GM19351 (cell line): Measurements from ENCODE around the gene NEUROG2.
A peak's percentile ranks its signal among the peaks of the same experiment; 100 is the strongest.
"Not testable (repeated sequence)": the region's sequence is repeated elsewhere in the genome, so short reads cannot be mapped to it uniquely, and the experiment has no call there.

Source experiments
- ATAC-seq: cut with Tn5 transposase; IDR thresholded peaks from one replicate; pipeline ENCODE4 v1.9.1; 2021; ENCODE audit warnings: mild to moderate bottlenecking, moderate library complexity; ENCODE audit not compliant: unreplicated experiment

The NEUROG2 gene

DNA sequence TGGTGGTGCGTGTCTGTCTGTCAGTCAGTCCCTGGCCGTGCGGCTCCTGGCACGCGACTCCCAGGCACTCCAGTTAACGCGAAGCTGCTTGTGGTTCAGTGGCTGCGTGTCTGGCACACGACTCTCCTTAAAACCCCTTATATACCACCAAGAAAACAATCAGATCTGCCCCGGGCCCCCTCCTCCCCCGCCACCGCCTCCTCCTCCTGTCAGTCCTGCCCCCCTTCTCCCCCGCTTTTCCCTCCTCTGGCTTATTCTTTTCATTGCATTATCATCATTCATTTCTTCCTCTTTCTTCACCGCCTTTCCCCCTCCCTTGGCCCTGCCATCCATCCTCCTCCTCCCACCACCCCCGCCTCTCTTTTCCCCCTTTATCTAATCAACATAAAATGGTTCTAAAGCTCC, at the start of gene NEUROG2:
Gene NEUROG2, minus strand, starts transcription at position 115 of the 405 bp plus-strand sequence. CDS start 705 bp downstream, outside the sequence.
- no peak for ATAC-seq

DNA sequence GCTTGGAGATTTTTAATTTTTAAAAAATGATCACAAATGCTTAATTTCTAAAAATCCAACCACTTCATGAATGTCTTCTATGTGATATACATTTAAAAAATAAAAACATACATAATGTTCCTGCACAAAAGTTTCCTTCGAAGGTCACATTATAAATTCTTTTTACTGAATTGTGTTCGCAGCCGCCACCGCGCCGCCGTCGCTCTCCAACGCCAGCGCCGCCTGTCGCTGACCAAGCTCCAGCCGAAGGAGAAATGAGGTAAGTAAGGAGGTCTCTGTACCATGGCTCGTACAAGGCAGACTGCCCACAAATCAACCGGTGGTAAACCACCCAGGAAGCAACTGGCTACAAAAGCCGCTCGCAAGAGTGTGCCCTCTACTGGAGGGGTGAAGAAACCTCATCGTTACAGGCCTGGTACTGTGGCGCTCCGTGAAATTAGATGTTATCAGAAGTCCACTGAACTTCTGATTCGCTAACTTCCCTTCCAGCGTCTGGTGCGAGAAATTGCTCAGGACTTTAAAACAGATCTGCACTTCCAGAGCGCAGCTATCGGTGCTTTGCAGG, 48.8 kb upstream of the NEUROG2 start:
- no peak for ATAC-seq

DNA sequence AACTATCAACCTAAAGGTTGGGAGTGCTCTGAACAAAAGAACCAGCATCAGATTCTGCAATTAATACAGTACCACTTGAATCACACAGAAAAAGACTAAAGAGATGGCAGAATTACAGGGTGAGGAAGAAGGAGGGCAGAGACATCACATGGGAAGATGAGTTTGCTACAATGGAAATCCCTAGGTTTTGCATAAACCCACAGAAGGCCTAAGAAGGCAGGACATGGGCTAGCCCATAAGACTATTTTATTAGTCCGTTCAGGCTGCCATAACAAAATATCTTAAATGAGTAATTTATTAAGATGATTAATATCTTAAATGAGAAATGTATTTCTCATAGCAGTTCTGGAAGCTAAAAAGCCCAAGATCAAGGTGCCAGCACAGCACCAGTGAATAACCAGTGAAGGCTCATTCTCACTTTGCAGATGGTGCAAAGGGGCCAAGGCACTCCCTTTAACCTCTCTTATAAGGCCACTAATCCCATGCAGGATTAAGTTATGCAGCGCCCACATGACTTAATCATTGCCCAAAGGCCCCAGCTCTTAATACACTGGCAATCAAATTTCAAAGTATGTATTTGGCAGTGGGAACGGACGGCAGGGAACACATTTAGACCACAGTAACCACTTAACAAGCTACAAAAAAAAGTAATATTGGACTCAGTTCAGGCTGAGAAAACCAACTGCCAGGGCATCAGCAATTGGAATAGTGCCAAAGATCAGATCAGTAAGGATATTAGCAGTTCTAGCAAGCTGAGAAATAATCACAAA, 47.6 kb upstream of the NEUROG2 start:
- ATAC-seq: no peak

DNA sequence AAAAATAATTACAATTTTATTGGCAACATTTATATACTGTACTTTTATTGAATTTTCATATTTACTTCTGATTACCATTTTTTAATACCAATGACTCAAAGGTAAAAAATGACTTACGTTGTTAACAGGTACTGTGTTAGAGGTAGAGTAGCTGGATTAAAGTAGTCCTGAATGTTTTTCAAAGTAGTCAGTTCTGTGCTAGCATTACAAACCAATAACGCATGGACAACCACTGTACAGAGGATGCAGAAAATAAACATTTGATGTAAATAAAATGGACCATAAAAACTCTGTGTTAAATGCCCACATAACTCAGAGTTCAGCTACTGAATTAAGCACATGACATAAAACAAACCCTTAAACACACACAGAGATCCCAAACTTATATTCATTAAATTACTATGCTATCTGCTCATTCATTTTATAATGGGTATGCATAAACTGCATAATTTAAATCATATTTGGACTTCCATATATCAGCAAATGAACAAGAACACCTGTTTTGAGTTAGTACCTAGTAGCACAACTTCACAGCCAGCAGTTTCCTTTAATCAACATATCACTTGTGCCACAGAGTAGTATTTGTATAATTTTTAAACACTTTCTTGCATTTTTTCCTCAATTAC, 46.4 kb upstream of the NEUROG2 start:
- ATAC-seq: no peak

DNA sequence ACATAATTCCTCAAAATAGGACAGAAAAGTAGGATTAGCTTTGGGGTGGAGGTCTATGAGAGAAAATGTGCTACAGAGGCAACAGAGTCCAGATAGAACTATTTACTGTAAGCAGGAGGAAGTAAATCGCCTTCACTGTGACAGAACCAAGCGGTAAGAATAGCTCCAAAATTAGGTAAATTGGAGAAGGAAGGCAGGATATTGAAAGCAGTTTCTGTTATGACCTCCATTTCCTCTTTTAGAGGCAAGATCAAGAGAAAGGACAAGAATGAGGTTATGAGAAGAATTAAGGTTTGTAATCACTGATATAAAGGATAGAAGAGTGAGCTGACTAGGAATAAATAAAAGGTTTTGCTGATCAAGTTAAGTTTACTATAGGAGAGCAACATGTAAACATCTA, 44.1 kb upstream of the NEUROG2 start:
- peak; percentile 73 for ATAC-seq

DNA sequence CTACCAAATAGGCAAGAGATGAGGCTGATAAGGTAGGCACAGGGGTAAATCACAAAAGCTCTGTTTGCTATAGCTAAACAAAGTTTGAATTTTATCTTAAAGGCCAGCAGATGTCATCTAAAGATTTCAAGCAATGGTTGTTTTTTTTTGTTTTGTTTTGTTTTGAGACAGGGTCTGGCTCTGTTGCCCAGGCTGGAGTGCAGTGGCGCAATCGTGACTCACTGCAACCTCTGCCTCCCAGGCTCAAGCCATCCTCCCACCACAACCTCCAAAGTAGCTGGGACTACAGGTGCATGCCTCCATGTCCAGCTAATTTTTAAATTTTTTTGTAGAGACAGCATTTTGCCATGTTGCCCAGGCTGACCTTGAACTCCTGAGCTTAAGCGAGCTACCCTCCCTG, 43.1 kb upstream of the NEUROG2 start:
- no peak for ATAC-seq

DNA sequence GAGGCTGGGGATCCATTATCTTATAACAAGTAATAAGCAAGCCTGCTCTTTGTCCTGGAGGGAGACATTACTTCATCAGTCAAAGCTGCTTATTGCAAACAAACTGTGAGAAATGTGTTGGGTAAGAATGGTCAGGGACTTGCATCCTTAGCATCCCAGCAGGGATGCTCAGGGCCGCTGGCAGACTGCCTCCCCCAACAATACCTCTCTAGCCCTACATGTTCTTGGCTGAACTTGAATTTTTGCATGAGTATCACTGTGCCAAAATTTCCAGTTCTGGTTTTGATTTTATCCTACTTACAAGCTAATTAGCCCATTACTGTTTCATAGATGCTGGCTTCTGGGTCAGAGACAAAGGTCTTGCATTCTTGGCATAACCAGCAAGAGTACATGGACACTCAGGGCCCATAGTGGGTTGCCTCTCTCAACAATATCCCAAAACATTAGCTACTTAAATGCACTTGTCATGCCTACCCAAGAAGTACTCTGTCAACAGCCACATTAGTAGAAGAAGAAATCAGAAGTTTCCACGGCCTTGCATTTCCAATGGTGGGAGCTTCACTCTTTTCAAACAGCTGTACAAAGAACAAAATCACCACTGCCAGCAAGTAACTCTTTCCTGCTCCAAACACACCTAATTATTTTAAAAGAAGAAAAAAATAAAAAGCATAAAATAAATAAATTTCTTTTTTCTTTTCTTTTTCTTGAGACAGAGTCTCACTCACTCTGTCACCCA, 41.9 kb upstream of the NEUROG2 start:
- no peak for ATAC-seq

DNA sequence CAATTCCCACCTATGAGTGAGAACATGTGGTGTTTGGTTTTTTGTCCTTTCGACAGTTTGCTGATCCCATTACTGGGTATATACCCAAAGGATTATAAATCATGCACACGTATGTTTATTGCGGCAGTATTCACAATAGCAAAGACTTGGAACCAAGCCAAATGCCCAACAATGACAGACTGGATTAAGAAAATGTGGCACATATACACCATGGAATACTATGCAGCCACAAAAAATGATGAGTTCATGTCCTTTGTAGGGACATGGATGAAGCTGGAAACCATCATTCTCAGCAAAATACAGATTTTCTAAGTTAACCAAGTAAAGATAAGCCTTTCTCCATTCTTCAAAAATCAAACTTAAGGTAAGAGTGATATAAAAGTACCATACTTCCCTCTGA, 38.3 kb upstream of the NEUROG2 start:
- not testable (repeated sequence) for ATAC-seq

DNA sequence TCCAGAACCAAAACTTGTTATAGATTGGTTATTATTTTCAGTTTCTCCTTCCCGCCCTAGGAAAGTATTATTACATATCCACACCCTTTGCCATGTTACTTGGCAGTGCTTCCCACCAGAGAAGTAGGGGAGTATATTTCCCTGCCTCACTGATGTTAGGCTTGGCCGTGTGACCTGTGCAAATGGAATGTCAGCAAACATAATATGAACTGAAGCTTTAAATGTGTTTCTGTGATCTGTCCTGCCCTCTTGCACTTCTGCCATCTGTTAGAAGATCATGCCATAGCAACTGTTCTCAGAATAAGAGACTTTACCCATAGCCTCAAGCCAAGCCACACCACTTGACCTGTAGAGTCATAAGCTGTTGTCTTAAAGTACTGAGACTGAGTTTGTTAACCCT, 36.7 kb upstream of the NEUROG2 start:
- ATAC-seq: no peak

DNA sequence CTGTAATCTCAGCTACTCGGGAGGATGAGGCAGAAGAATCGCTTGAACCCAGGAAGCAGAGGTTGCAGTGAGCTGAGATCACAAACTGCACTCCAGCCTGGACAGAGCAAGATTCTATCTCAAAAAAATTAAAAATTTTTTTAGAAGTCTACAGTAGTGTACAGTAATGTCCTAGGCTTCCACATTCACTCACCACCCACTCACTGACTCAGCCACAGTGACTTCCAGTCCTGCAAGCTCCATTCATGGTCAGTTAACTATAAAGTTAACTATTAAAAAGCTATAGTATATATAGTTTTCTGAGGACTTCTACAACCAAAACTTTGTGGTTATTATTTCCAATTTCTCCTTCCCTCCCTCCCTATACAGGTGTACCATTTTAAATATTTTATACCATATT, 34.7 kb upstream of the NEUROG2 start:
- ATAC-seq: no peak

DNA sequence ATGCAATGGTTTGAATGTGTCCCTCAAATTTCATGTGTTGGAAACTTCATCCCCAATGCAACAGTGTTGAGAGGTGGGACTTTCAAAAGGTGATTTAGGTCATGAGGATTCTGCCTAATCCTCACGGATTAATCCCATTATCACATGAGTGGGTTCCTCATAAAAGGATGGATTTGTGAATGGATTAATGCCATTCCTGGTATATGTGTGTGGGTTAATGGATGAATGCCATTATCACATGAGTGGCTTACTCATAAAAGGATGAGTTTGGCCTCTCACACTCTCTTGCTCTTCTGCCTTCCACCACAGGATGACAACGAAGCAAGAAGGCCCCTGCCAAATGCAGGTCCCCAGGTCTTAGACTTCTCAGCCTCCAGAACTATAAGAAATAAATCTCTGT, 30.5 kb upstream of the NEUROG2 start:
- ATAC-seq: no peak

DNA sequence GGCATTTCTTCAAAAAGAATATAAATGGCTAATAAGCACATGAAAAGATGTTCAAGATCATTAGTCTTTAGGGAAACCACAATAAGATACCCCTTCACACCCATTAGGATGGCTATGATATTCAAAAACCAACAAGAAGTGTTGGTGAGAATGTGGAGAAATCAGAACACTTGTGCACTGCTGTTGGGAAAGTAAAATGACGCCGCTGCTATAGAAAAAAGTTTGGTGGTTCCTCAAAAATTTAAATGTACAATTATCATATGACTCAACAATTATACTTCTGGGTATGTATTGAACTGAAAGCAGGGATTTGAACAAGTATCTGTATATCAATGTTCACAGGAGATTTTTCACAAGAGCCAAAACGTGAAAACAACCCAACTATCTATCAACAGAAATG, 29.4 kb upstream of the NEUROG2 start:
- ATAC-seq: no peak

DNA sequence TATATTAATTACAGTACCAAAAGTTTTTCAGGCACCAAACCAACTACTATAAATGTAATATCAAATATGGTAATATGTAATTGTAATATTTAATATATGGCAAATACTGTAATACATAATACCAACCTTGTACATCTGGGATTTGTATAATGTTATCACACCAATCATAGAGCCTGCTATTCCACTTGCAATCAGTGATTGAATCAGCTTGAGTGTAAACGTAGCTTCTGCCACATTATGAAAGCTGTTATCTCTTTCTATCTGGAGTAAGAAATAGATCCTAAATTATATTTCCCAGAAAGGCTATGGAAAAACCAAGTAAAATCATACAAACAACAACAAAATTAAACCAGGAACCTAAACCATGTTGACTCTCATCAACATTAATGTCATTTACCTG, 24.7 kb upstream of the NEUROG2 start:
- ATAC-seq: no peak

DNA sequence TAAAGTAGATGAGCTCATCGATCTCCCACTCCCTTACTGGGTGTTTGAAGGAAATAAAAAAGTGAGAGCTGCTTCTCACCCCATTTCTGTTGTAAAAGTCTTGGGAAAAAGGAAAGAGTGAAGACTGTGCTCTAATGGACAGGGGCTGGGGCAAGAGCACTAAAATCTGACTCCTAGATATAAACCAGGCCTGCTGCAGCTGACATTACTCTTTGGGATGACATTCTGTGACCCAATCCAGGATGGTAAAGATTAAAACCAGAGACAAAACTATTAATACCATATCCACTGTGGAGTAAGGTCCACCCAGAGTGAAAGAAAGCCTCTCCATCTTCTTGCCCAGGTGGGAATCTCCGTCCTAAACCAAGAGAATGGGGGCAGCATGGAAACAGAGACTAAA, 20.1 kb upstream of the NEUROG2 start:
- ATAC-seq: no peak

DNA sequence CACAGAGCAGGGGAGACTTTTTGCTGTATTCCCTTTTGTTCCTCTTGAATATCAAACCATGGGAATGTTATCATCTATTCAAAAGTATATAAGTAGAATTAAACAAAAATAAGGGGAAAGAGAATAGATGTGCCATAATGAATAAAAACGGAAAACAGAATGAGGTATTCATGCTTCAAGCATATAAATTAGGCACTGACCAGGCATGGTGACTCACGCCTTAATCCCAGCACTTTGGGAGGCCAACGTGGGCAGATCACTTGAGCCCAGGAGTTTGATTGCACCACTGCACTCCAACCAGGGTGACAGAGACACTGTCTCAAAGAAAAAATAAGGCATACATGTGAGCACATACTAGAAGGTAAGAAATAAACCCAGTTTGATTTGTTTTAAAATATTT, 16.3 kb upstream of the NEUROG2 start:
- no peak for ATAC-seq

DNA sequence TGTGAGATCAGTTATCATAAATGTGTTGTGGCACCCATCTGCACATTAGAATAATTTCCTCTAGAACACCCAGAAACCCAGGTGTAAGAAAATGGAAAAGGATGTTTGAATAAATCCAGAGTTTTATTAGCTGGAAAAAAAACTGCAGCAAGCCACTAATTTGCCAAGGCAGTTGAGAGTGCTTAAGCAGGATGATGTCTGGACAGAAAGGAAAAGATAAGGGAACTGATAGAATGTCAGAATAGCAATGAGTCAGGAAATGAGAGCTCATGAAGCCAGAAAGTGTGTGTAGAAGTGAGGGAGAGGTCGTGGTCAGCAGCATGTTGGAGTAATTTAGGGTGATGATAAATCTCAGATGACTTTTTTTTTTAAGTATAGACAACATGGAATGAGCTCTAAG, 15.2 kb upstream of the NEUROG2 start:
- no peak for ATAC-seq

DNA sequence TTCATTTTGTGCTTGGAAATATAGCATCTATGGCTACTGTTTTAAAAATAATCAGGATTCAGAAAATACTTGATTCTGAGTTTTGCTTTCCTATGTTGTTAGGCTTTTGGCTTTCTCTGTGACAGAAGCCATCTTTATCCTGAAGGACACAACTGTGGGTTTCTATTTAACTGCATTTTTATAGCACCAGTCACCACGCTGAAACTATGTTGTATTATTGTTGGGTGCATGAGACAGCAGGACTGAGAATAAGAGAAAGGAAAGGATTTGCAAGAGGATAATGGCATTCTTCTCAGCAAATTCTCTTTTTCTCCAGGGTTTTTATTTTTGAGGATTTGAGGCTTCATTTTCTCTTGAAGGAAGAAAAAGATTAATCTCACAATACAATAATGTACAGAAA, 10.1 kb upstream of the NEUROG2 start:
- ATAC-seq: no peak

DNA sequence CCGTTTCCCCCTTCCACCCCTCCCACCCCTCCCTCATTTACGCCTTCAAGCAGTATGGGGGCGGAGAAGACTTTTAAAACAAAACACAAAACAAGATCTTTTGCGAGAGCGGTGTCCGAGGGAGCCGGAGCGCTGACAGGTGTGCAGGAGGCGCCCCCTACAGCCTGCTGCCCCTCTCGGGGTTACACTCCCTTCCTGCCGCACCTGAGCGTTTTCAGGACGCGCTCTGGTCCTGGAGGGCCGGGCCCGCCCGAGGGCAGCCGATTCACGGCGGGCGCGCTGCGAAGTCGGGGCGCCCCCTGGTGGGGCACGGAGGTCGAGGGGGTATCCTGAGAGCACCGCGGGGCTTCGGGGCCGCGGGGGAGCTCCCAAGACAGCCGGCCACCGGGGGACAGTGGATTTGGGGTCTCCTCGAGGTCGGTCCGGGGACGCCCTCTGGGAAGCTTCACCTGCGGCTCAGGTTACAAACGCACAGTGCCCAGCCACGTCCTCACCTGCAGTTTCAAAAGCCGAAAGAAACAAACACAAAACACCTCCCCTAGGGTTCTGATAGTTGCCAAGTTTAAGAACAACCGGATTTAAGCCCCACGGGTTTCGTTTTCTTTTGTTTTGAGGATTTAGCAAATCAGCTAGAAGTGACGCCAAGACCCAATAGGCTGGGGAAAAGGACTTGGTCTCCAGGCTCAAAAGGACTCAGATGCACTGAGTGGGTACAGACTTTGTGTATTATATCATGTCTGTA, 8.0 kb upstream of the NEUROG2 start:
- ATAC-seq: peak; percentile 85

DNA sequence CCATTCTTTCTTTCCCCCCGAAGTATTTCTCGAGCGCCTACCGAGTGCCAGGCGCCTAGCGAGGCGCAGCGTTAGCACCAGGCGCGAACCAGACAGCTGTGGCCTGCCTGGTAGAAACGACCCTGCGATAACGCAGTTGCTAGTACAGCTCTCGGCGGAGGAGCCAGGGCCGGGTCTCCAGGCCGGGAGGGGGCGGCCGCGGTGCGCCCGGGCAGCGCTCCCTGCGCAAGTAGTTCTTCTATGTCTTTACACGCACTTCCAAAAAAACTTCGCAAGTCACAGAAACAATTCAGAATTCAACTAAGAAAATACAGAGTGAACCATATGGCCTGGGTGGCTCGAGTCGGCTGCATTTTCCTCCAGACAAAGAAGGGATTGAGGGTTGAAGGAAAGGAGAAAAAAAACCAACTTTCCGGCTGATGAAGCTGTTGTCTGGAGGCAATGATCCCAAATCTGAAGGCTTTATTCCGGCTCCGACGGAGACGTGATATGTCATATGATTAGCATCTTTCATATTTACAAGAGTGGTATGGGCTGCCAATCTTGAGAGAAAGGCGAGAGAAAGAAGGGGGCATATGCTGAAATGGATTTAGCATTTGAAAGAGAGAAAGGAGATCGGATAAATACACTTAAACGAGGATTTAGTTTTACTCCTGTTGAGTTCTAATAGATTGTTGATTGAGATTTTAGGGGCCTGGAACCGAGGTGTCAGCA, 7.2 kb upstream of the NEUROG2 start:
- peak; percentile 36 for ATAC-seq

DNA sequence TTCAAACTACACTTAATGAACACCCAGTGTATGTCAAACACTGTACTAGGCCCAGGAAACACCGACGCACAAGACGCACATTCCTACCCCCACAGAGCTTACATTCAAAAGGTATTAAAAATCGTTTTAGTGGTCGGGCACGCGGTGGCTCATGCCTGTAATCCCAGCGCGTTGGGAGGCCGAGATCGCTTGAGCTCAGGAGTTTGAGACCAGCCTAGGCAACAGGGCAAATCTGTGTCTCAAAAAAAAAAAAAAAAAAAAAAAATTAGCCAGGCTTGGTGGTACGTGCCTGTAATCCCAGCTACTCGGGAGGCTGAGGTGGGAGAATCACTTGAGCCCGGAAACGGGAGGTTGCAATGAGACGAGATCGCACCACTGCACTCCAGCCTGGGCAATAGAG, 6.5 kb upstream of the NEUROG2 start:
- not testable (repeated sequence) for ATAC-seq
